Ishikawa (cell line): ENCODE data around the gene TM9SF2.

ENCODE experiments used
- CEBPB ChIP-seq: IDR thresholded peaks from 2 replicates; pipeline ENCODE4 v1.6.1; 2012
- CREB1 ChIP-seq: IDR thresholded peaks from 2 replicates; pipeline ENCODE4 v1.6.1; 2012; ENCODE audit warnings: low read depth
- EGR1 ChIP-seq: IDR thresholded peaks from 2 replicates; pipeline ENCODE4 v1.6.1; 2012
- EP300 ChIP-seq: IDR thresholded peaks from 2 replicates; pipeline ENCODE4 v1.6.1; 2012; ENCODE audit warnings: borderline replicate concordance
- FOXM1 ChIP-seq: IDR thresholded peaks from 2 replicates; pipeline ENCODE4 v1.6.1; 2012; ENCODE audit warnings: low read depth, borderline replicate concordance
- MAX ChIP-seq: IDR thresholded peaks from 2 replicates; pipeline ENCODE4 v1.6.1; 2012
- NFIC ChIP-seq: IDR thresholded peaks from 2 replicates; pipeline ENCODE4 v1.6.1; 2012
- RAD21 ChIP-seq: IDR thresholded peaks from 2 replicates; pipeline ENCODE4 v1.6.1; 2012; ENCODE audit warnings: low read depth
- REST ChIP-seq: IDR thresholded peaks from 2 replicates; pipeline ENCODE4 v1.6.1; 2012; ENCODE audit warnings: low read depth, mild to moderate bottlenecking
- TAF1 ChIP-seq: IDR thresholded peaks from 2 replicates; pipeline ENCODE4 v1.6.1; 2012; ENCODE audit warnings: low read depth, mild to moderate bottlenecking
- TCF12 ChIP-seq: IDR thresholded peaks from 2 replicates; pipeline ENCODE4 v1.6.1; 2012; ENCODE audit warnings: low read depth
- TEAD4 ChIP-seq: IDR thresholded peaks from 2 replicates; pipeline ENCODE4 v1.6.1; 2012
- USF1 ChIP-seq: IDR thresholded peaks from 2 replicates; pipeline ENCODE4 v1.6.1; 2012
- YY1 ChIP-seq: IDR thresholded peaks from 2 replicates; pipeline ENCODE4 v1.6.1; 2012; ENCODE audit warnings: low read depth
- ZBTB7A ChIP-seq: IDR thresholded peaks from 2 replicates; pipeline ENCODE4 v1.6.1; 2012; ENCODE audit warnings: low read depth

The TM9SF2 gene

GRCh38 chr13:99465454-99465853, 35.8 kb upstream of the TM9SF2 start:
- TF ChIP-seq TCF12, result no peak
- no peak for TF ChIP-seq REST
- TF ChIP-seq ZBTB7A, result no peak
- no peak for TF ChIP-seq EP300
- TF ChIP-seq CEBPB, result no peak
- TF ChIP-seq CREB1, result no peak
- no peak for TF ChIP-seq TEAD4

GRCh38 chr13:99467764-99468163, 33.5 kb upstream of the TM9SF2 start:
- TF ChIP-seq EGR1, result no peak
- no peak for TF ChIP-seq FOXM1

- no peak for TF ChIP-seq TAF1
- TF ChIP-seq ZBTB7A, result no peak
- no peak for TF ChIP-seq USF1
- no peak for TF ChIP-seq CREB1
Observed at GRCh38 chr13:99469041-99469440, 32.2 kb upstream of the TM9SF2 start.

GRCh38 chr13:99470027-99470426, 31.2 kb upstream of the TM9SF2 start:
- no peak for TF ChIP-seq YY1
- TF ChIP-seq ZBTB7A, result no peak

GRCh38 chr13:99471221-99472121, 29.8 kb upstream of the TM9SF2 start:
- no peak for TF ChIP-seq ZBTB7A

- TF ChIP-seq CEBPB (no peak), TAF1 (no peak), USF1 (no peak), ZBTB7A (no peak), RAD21 (no peak), EGR1 (no peak), REST (no peak), MAX (no peak), CREB1 (no peak), TCF12 (no peak), YY1 (no peak), TEAD4 (no peak)
Observed at GRCh38 chr13:99472122-99472440, 29.2 kb upstream of the TM9SF2 start.

GRCh38 chr13:99473515-99473914, 27.8 kb upstream of the TM9SF2 start:
- TF ChIP-seq CREB1 (no peak), USF1 (no peak), MAX (no peak), REST (no peak), NFIC (no peak), TEAD4 (no peak), TAF1 (no peak), EP300 (no peak), FOXM1 (no peak), TCF12 (no peak), EGR1 (no peak), CEBPB (no peak), RAD21 (no peak), ZBTB7A (no peak), YY1 (no peak)
